WTC11 (cell line): ENCODE measurements around the gene DNAH9. TPM values are rescaled to one million over a fixed set of nuclear protein-coding genes. Genes with fewer than 3 reads are reported as not detected.

ENCODE experiments used
- ATAC-seq: fragments of 200-7000 bp; cut with Tn5 transposase; 2 replicates; pipeline ENCODE4 v1.10.0; 2021; ENCODE audit warnings: mild to moderate bottlenecking, moderate library complexity
- CTCF ChIA-PET: fragments of 300-600 bp; sonication (Branson Sonifier 250); formaldehyde crosslinking; loops from one replicate; lab custom pipeline; 2021; ENCODE audit warnings: antibody characterized with exemption; lab: Charles Lee
- POLR2A ChIA-PET: fragments of 350-600 bp; sonication (Branson Sonifier 250); formaldehyde crosslinking; loops from one replicate; lab custom pipeline; 2021; ENCODE audit warnings: antibody characterized with exemption; lab: Charles Lee
- DNase-seq: peaks from one replicate; pipeline ENCODE4 v3.0.0; 2021; ENCODE audit warnings: low spot score
- H3K27ac Mint-ChIP-seq: 2 replicates; pipeline ENCODE4 v1.8.0; 2021; ENCODE audit warnings: mixed read lengths
- H3K27me3 Mint-ChIP-seq: 2 replicates; pipeline ENCODE4 v1.8.0; 2021; ENCODE audit warnings: low read depth, mild to moderate bottlenecking, moderate library complexity, mixed read lengths
- H3K36me3 Mint-ChIP-seq: 2 replicates; pipeline ENCODE4 v1.8.0; 2021; ENCODE audit warnings: mixed read lengths
- H3K4me1 Mint-ChIP-seq: 2 replicates; pipeline ENCODE4 v1.8.0; 2022; ENCODE audit warnings: mixed read lengths
- H3K4me3 Mint-ChIP-seq: 2 replicates; pipeline ENCODE4 v1.8.0; 2021; ENCODE audit warnings: mild to moderate bottlenecking, moderate library complexity, mixed read lengths
- H3K9me3 Mint-ChIP-seq: 2 replicates; pipeline ENCODE4 v1.8.0; 2021; ENCODE audit warnings: mixed read lengths
- ATF1 ChIP-seq: sonication (generic); formaldehyde crosslinking; IDR thresholded peaks from 2 replicates; pipeline ENCODE4 v1.8.1; 2023; ENCODE audit warnings: mild to moderate bottlenecking, moderate library complexity, missing genetic modification reagents
- ATF2 ChIP-seq: sonication (generic); formaldehyde crosslinking; IDR thresholded peaks from 2 replicates; pipeline ENCODE4 v1.8.1; 2022; ENCODE audit warnings: low read depth, missing genetic modification reagents, borderline replicate concordance
- CREM ChIP-seq: sonication (generic); formaldehyde crosslinking; IDR thresholded peaks from 2 replicates; pipeline ENCODE4 v1.8.1; 2022; ENCODE audit warnings: mild to moderate bottlenecking, missing genetic modification reagents, moderate library complexity
- E2F4 ChIP-seq: sonication (generic); formaldehyde crosslinking; IDR thresholded peaks from 2 replicates; pipeline ENCODE4 v1.8.1; 2022; ENCODE audit warnings: low read depth, mild to moderate bottlenecking, moderate library complexity, missing genetic modification reagents, borderline replicate concordance
- E2F5 ChIP-seq: sonication (generic); formaldehyde crosslinking; IDR thresholded peaks from 2 replicates; pipeline ENCODE4 v1.8.1; 2022; ENCODE audit warnings: mild to moderate bottlenecking, moderate library complexity, missing genetic modification reagents
- ERG ChIP-seq: fragments of 250-450 bp; sonication (Bioruptor Pico); IDR thresholded peaks from 2 replicates; pipeline ENCODE4 v1.8.0; 2021; ENCODE audit warnings: mild to moderate bottlenecking
- ESRRA ChIP-seq: sonication (generic); formaldehyde crosslinking; IDR thresholded peaks from 2 replicates; pipeline ENCODE4 v1.8.1; 2022; ENCODE audit warnings: mild to moderate bottlenecking, missing genetic modification reagents, borderline replicate concordance
- FOXK1 ChIP-seq: sonication (generic); formaldehyde crosslinking; IDR thresholded peaks from 2 replicates; pipeline ENCODE4 v1.8.0; 2022; ENCODE audit warnings: mild to moderate bottlenecking, moderate library complexity, missing genetic modification reagents
- FOXP1 ChIP-seq: sonication (generic); formaldehyde crosslinking; IDR thresholded peaks from 2 replicates; pipeline ENCODE4 v1.8.0; 2022; ENCODE audit warnings: missing genetic modification reagents, mild to moderate bottlenecking, moderate library complexity, borderline replicate concordance
- FOXP4 ChIP-seq: sonication (generic); formaldehyde crosslinking; IDR thresholded peaks from 2 replicates; pipeline ENCODE4 v1.8.0; 2022; ENCODE audit warnings: mild to moderate bottlenecking, missing genetic modification reagents
- GTF2I ChIP-seq: fragments of 250-450 bp; sonication (Bioruptor Pico); conservative IDR thresholded peaks from 2 replicates; pipeline ENCODE4 v1.4.0; 2021; ENCODE audit warnings: mild to moderate bottlenecking
- HMGA2 ChIP-seq: fragments of 250-450 bp; sonication (Bioruptor Pico); IDR thresholded peaks from 2 replicates; pipeline ENCODE4 v1.4.0; 2021; ENCODE audit warnings: mild to moderate bottlenecking, moderate library complexity
- MAX ChIP-seq: sonication (generic); formaldehyde crosslinking; IDR thresholded peaks from 2 replicates; pipeline ENCODE4 v1.8.0; 2022; ENCODE audit warnings: mild to moderate bottlenecking, missing genetic modification reagents
- MXD4 ChIP-seq: fragments of 250-450 bp; sonication (Bioruptor Pico); IDR thresholded peaks from 2 replicates; pipeline ENCODE4 v1.8.0; 2021; ENCODE audit warnings: mild to moderate bottlenecking, moderate library complexity, borderline replicate concordance
- NFYB ChIP-seq: sonication (generic); formaldehyde crosslinking; conservative IDR thresholded peaks from 2 replicates; pipeline ENCODE4 v1.8.0; 2022; ENCODE audit warnings: low read depth, missing genetic modification reagents
- RELA ChIP-seq: sonication (generic); formaldehyde crosslinking; IDR thresholded peaks from 2 replicates; pipeline ENCODE4 v1.8.1; 2022; ENCODE audit warnings: missing genetic modification reagents, mild to moderate bottlenecking, borderline replicate concordance
- SP1 ChIP-seq: sonication (generic); formaldehyde crosslinking; conservative IDR thresholded peaks from 2 replicates; pipeline ENCODE4 v1.8.1; 2022; ENCODE audit warnings: missing genetic modification reagents
- USF2 ChIP-seq: sonication (generic); formaldehyde crosslinking; IDR thresholded peaks from 2 replicates; pipeline ENCODE4 v1.8.1; 2023; ENCODE audit warnings: mild to moderate bottlenecking, missing genetic modification reagents, moderate library complexity
- ZNF317 ChIP-seq: sonication (generic); formaldehyde crosslinking; IDR thresholded peaks from 2 replicates; pipeline ENCODE4 v1.8.1; 2023; ENCODE audit warnings: low read depth, mild to moderate bottlenecking, moderate library complexity, missing genetic modification reagents, borderline replicate concordance
- total RNA-seq: library from RNA; stranded (reverse); gene quantifications from 3 replicates; pipeline ENCODE4 v1.2.3, GENCODE V29; 2021

Gene DNAH9
- total RNA-seq, 1 experiment from 2014 or later, result 0.31 TPM

- ATAC-seq (peak; percentile 85), DNase-seq (no peak)
- peak overlapping the region; percentile 16; the same call in 1 of the 2 replicates for H3K4me3 Mint-ChIP-seq
- peaks cover 10% of the 10 kb centered on the region; the same call in 1 of the 2 replicates for H3K9me3 Mint-ChIP-seq
- no peaks in the 10 kb centered on the region for H3K27me3 Mint-ChIP-seq
- H3K27ac Mint-ChIP-seq, result peak overlapping the region; percentile 63
- ChIA-PET POLR2A (interaction anchor here (0.6 to 1.7 kb wide), 2 partner anchors 29 to 55 kb away, joined by 4 to 5 read pairs; partner anchors contain the start of gene MAP2K4), CTCF (interaction anchor here (0.6 to 1.8 kb wide), 4 partner anchors 11 to 1116 kb away, joined by 3 to 10 read pairs (median 4); no protein-coding TSS in a partner anchor)
- H3K4me1 Mint-ChIP-seq, result peaks cover 68% of the 10 kb centered on the region
- TF ChIP-seq ATF1 (no peak), ZNF317 (CRISPR knock-in tag) (no peak), MXD4 (no peak), FOXP4 (CRISPR knock-in tag) (no peak)
- H3K36me3 Mint-ChIP-seq, result peaks cover 50% of the 10 kb centered on the region
Observed at GRCh38 chr17:11991461-11991860, 393.2 kb downstream of the DNAH9 start.

GRCh38 chr17:11996722-11997146 lies 398.5 kb downstream of the DNAH9 start:
- Mint-ChIP-seq H3K4me1 (peaks cover 26% of the 10 kb centered on the region), H3K27me3 (no peaks in the 10 kb centered on the region), H3K27ac (peak overlapping the region; percentile 41; the same call in 1 of the 2 replicates), H3K9me3 (peaks cover 10% of the 10 kb centered on the region; the same call in 1 of the 2 replicates), H3K4me3 (peak overlapping the region; percentile 83), H3K36me3 (peaks cover 17% of the 10 kb centered on the region)
- 0 out of 2 replicates have a peak, but pooled peaks have one; percentile 4 for TF ChIP-seq NFYB (CRISPR knock-in tag)
- no peak for TF ChIP-seq HMGA2 (CRISPR knock-in tag)
- ATAC-seq, result no peak
- ChIA-PET CTCF (interaction anchor here (0.9 to 2.0 kb wide), 13 partner anchors 10 to 1350 kb away, joined by 3 to 15 read pairs (median 4); partner anchors contain the start of gene MAP2K4), POLR2A (interaction anchor here (0.6 to 2.7 kb wide), 11 partner anchors 10 to 1022 kb away, joined by 3 to 43 read pairs (median 4); partner anchors contain the start of gene MAP2K4)
- DNase-seq, result no peak

GRCh38 chr17:11997147-11997971 lies 399.1 kb downstream of the DNAH9 start, which contains the start of gene ZNF18:
Gene ZNF18, minus strand, starts transcription at chr17:11997475. Its CDS starts 4,646 bp downstream, at chr17:11992829.
- no peaks in the 10 kb centered on the region for H3K27me3 Mint-ChIP-seq
- H3K4me1 Mint-ChIP-seq, result peaks cover 20% of the 10 kb centered on the region
- peak within 1 kb of the TSS; percentile 100 for H3K27ac Mint-ChIP-seq
- ChIA-PET POLR2A (interaction anchor here (0.6 to 2.7 kb wide), 11 partner anchors 10 to 1021 kb away, joined by 3 to 43 read pairs (median 4); partner anchors contain the start of gene MAP2K4), CTCF (interaction anchor here (0.6 to 2.0 kb wide), 17 partner anchors 9 to 1351 kb away, joined by 3 to 15 read pairs (median 3); partner anchors contain the start of gene MAP2K4)
- DNase-seq (peak; percentile 96), ATAC-seq (peak; percentile 97)
- peaks cover 9% of the 10 kb centered on the region; the same call in 1 of the 2 replicates for H3K9me3 Mint-ChIP-seq
- peak within 1 kb of the TSS; percentile 96 for H3K4me3 Mint-ChIP-seq
- peaks cover 11% of the 10 kb centered on the region for H3K36me3 Mint-ChIP-seq
- TF ChIP-seq GTF2I (CRISPR knock-in tag) (no peak), SP1 (CRISPR knock-in tag) (peak; percentile 93), USF2 (CRISPR knock-in tag) (peak; percentile 30; the same call in 1 of the 2 replicates), ERG (no peak), ATF2 (no peak), FOXP1 (CRISPR knock-in tag) (peak; percentile 69; the same call in 1 of the 2 replicates), CREM (CRISPR knock-in tag) (peak; percentile 56; the same call in 1 of the 2 replicates), ESRRA (CRISPR knock-in tag) (peak; percentile 84; the same call in 1 of the 2 replicates), MXD4 (no peak), RELA (CRISPR knock-in tag) (peak; percentile 90; the same call in 1 of the 2 replicates), E2F4 (no peak), MAX (CRISPR knock-in tag) (peak; percentile 62; the same call in 1 of the 2 replicates), ATF1 (0 out of 2 replicates have a peak, but pooled peaks have one; percentile 22), FOXK1 (CRISPR knock-in tag) (peak; percentile 33; the same call in 1 of the 2 replicates), E2F5 (peak; percentile 94)
